GM12878 (cell line): Measurements from ENCODE around the gene BIRC6. TPM values are rescaled to one million over a fixed set of nuclear protein-coding genes. Genes with fewer than 3 reads are reported as not detected.

Source experiments
- ATAC-seq: fragments of 200-7000 bp; cut with Tn5 transposase; 3 replicates; pipeline ENCODE4 v1.9.1; 2020; ENCODE audit warnings: mild to moderate bottlenecking, moderate library complexity
- BruUV-seq: library from RNA; stranded (reverse); fragments of 400-500 nt; replicated peaks from 2 replicates; lab custom pipeline; 2021; lab: Mats Ljungman, UMichigan
- CTCF ChIA-PET: fragments of 300-600 bp; sonication (Branson Sonifier 250); formaldehyde crosslinking; extraction: SDS; loops from one replicate; lab custom pipeline; 2021; ENCODE audit warnings: inconsistent platforms; lab: Yijun Ruan, JAX
- POLR2A ChIA-PET: fragments of 350-600 bp; formaldehyde crosslinking; extraction: SDS; loops from one replicate; lab custom pipeline; 2021; ENCODE audit warnings: inconsistent platforms; lab: Charles Lee
- RAD21 ChIA-PET: fragments of 300-600 bp; sonication (Branson Sonifier 250); formaldehyde crosslinking; loops from one replicate; lab custom pipeline; 2023; ENCODE audit warnings: antibody characterized with exemption; ENCODE audit not compliant: unreplicated experiment; lab: Charles Lee
- SMC1A ChIA-PET: fragments of 300-600 bp; sonication (Branson Sonifier 250); formaldehyde crosslinking; loops from one replicate; lab custom pipeline; 2023; ENCODE audit not compliant: unreplicated experiment, uncharacterized antibody; lab: Charles Lee
- DNase-seq: peaks from one replicate; pipeline ENCODE4 v3.0.0-alpha.2; 2011; ENCODE audit warnings: low read depth, low spot score
- FAIRE-seq: peaks from 3 replicates; lab custom pipeline; 2011; peaks lifted over from hg19 to GRCh38; lab: Jason Lieb, UNC
- H2AFZ ChIP-seq: 2 replicates; pipeline ENCODE4 v1.6.0; 2011; ENCODE audit warnings: low read depth, low read length, control low read depth; ENCODE audit not compliant: control insufficient read depth
- H3K27ac ChIP-seq: 2 replicates; pipeline ENCODE4 v1.5.1; 2011; ENCODE audit warnings: control low read depth; ENCODE audit not compliant: control insufficient read depth, insufficient read depth
- H3K27me3 ChIP-seq, 2 experiments: replicated peaks in 1 of 2; 2 replicates each; pipeline versions ENCODE4 v1.6.0 to v1.6.1; 2011; ENCODE audit warnings: low read length in 1 of 2; ENCODE audit not compliant: control insufficient read depth in 2 of 2, insufficient read depth in 2 of 2
- H3K36me3 ChIP-seq, 2 experiments: 2 replicates each; pipeline ENCODE4 v1.5.1; 2011; ENCODE audit warnings: low read length in 1 of 2; ENCODE audit not compliant: control insufficient read depth in 2 of 2, insufficient read depth in 2 of 2
- H3K4me1 ChIP-seq: 2 replicates; pipeline ENCODE4 v1.6.1; 2011; ENCODE audit warnings: mild to moderate bottlenecking, low read length, moderate library complexity, mixed read lengths; ENCODE audit not compliant: control insufficient read depth, insufficient read depth
- H3K4me2 ChIP-seq: 2 replicates; pipeline ENCODE4 v1.6.0; 2011; ENCODE audit warnings: control low read depth; ENCODE audit not compliant: control insufficient read depth, insufficient read depth
- H3K4me3 ChIP-seq: fragments of 200-600 bp; sonication (generic); 2 replicates; pipeline ENCODE4 v1.5.1; 2016
- H3K79me2 ChIP-seq: 2 replicates; pipeline ENCODE4 v1.6.0; 2011; ENCODE audit warnings: low read length; ENCODE audit not compliant: control insufficient read depth, insufficient read depth
- H3K9ac ChIP-seq: 2 replicates; pipeline ENCODE4 v1.8.0; 2011; ENCODE audit warnings: low read length, control low read depth, mixed read lengths; ENCODE audit not compliant: control insufficient read depth, insufficient read depth
- H3K9me3 ChIP-seq: replicated peaks from 3 replicates; pipeline ENCODE4 v1.5.1; 2011; ENCODE audit warnings: mild to moderate bottlenecking, low read length; ENCODE audit not compliant: control insufficient read depth, insufficient read depth
- H4K20me1 ChIP-seq: 2 replicates; pipeline ENCODE4 v1.6.0; 2011; ENCODE audit not compliant: control insufficient read depth, insufficient read depth
- CTCF ChIP-seq, 3 experiments: IDR thresholded peaks in 2 of 3; conservative IDR thresholded peaks in 1 of 3; 2 replicates each; pipeline ENCODE4 v1.5.1; 2011; ENCODE audit warnings: low read depth in 3 of 3, low read length in 3 of 3, mild to moderate bottlenecking in 3 of 3, control low read depth in 2 of 3, moderate library complexity in 2 of 3, inconsistent platforms in 1 of 3, mixed read lengths in 1 of 3; ENCODE audit not compliant: control insufficient read depth in 2 of 3, insufficient read depth in 1 of 3; ENCODE audit errors: extremely low read depth in 1 of 3
- SPI1 ChIP-seq: IDR thresholded peaks from 2 replicates; pipeline ENCODE4 v1.6.1; 2011; ENCODE audit warnings: low read depth, mild to moderate bottlenecking, low read length, moderate library complexity, borderline replicate concordance; ENCODE audit not compliant: insufficient read depth
- WGBS: methylation state at CpG from one replicate; pipeline ENCODE4 v1.1.6; 2016; ENCODE audit warnings: low lambda C conversion rate; ENCODE audit not compliant: insufficient replicate concordance, insufficient coverage; ENCODE audit errors: missing lambda C conversion rate; 5-methylcytosine and 5-hydroxymethylcytosine counted together
- in situ Hi-C: fragments of 300-500 bp; cut with MboI; formaldehyde crosslinking; loops from 9 replicates; pipeline ENCODE4 v1.14.3; 2018; ENCODE audit warnings: mixed read lengths
- intact Hi-C: fragments of 100-400 bp; cut with micrococcal nuclease; formaldehyde crosslinking; loops from one replicate; pipeline ENCODE4 v1.14.2; 2022; ENCODE audit not compliant: unreplicated experiment
- polyA plus RNA-seq, 11 experiments: library from polyadenylated mRNA; depleted of rRNA in 4 of 11; unstranded in 6 of 11; stranded (reverse) in 5 of 11; fragments of >200 nt; fragmentation: Nextera tagmentation in 4 of 11; fragmentation: Illumina TruSeq in 1 of 11; extraction: Ambion mirVana in 4 of 11; extraction: Trizol in 1 of 11; gene quantifications; 1 replicate in 1 of 11; 2 replicates in 10 of 11; pipeline versions ENCODE4 v1.2.1 to v1.2.3, GENCODE V29; 2011 to 2016; ENCODE audit warnings: inconsistent platforms in 2 of 11, missing spikeins in 2 of 11, low read depth in 1 of 11
- total RNA-seq, 4 experiments: library from RNA; depleted of rRNA in 3 of 4; stranded (reverse); fragments of >200 nt in 3 of 4; fragmentation: Illumina TruSeq in 1 of 4; extraction: Trizol in 1 of 4; gene quantifications; 2 replicates each; pipeline versions ENCODE4 v1.2.1 to v1.2.3, GENCODE V29; 2013 to 2021

Gene BIRC6
- total and polyA plus RNA-seq, 10 of the 15 experiments (the other 5 are each of a cell fraction or from before 2014, with no cell fraction given): 18.8 to 118 (median 55.0) TPM

- RAD21 ChIA-PET: no interaction called here
- Histone ChIP-seq H3K9ac (no peak overlapping the region), H2AFZ (no peak overlapping the region), H4K20me1 (no peaks in the 10 kb centered on the region), H3K36me3 (peaks cover 0 to 5% of the 10 kb centered on the region in 2 experiments; a peak in 3 of 4 replicates), H3K79me2 (no peaks in the 10 kb centered on the region), H3K27ac (no peak overlapping the region), H3K27me3 (no peaks in the 10 kb centered on the region), H3K9me3 (no peaks in the 10 kb centered on the region), H3K4me2 (no peak overlapping the region), H3K4me3 (no peak overlapping the region), H3K4me1 (no peaks in the 10 kb centered on the region)
- whole genome bisulfite sequencing: over 99% methylated on average over 5 of the region's 5 CpGs
- TF ChIP-seq SPI1: no peak
- no peak for TF ChIP-seq CTCF (IDR thresholded peaks at IDR 0.05 in 2 of 3, conservative IDR thresholded peaks at IDR 0.05 in 1 of 3; ENCODE audit: control insufficient read depth in 2 of 3, extremely low read depth in 1 of 3, insufficient read depth in 1 of 3, low read depth in 3 of 3, low read length in 3 of 3)
- POLR2A ChIA-PET: interaction anchor here (0.6 to 1.2 kb wide), 2 partner anchors 16 to 734 kb away, joined by 3 to 6 read pairs; no protein-coding TSS in a partner anchor
- DNase-seq (no peak), ATAC-seq (no peak), FAIRE-seq (no peak)
- SMC1A ChIA-PET: interaction anchor here (1.0 kb wide), 1 partner anchor 19 kb away, joined by 3 read pairs; the partner anchor contains the start of gene TTC27
- CTCF ChIA-PET: interaction anchor here (0.7 to 1.3 kb wide), 3 partner anchors 11 to 936 kb away, joined by 3 to 7 read pairs (median 4); no protein-coding TSS in a partner anchor
- in situ Hi-C loops (no loop called here), intact Hi-C loops (no loop called here)
- BruUV-seq: TSS peak; percentile 40
Measured at GRCh38 chr2:32647180-32647651, 290.4 kb downstream of the BIRC6 start.
